Mucosa of gallbladder (tissue), 1 donor: Measurements from ENCODE around the gene AGPAT4. TPM values are rescaled to one million over a fixed set of nuclear protein-coding genes. Genes with fewer than 3 reads are reported as not detected.
"Not testable (repeated sequence)": the region's sequence is repeated elsewhere in the genome, so short reads cannot be mapped to it uniquely, and the experiment has no call there.

Experiments
- DNase-seq: peaks from one replicate; pipeline ENCODE4 v3.0.0-alpha.2; 2020; ENCODE audit warnings: low spot score
- total RNA-seq: library from RNA; stranded (reverse); gene quantifications from one replicate; pipeline ENCODE4 v1.2.1, GENCODE V29; 2021
- donor health status: DM: no; HTN: no; CAD: no.

AGPAT4 gene, protein sequence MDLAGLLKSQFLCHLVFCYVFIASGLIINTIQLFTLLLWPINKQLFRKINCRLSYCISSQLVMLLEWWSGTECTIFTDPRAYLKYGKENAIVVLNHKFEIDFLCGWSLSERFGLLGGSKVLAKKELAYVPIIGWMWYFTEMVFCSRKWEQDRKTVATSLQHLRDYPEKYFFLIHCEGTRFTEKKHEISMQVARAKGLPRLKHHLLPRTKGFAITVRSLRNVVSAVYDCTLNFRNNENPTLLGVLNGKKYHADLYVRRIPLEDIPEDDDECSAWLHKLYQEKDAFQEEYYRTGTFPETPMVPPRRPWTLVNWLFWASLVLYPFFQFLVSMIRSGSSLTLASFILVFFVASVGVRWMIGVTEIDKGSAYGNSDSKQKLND
- total RNA-seq = 15.4 TPM

DNA sequence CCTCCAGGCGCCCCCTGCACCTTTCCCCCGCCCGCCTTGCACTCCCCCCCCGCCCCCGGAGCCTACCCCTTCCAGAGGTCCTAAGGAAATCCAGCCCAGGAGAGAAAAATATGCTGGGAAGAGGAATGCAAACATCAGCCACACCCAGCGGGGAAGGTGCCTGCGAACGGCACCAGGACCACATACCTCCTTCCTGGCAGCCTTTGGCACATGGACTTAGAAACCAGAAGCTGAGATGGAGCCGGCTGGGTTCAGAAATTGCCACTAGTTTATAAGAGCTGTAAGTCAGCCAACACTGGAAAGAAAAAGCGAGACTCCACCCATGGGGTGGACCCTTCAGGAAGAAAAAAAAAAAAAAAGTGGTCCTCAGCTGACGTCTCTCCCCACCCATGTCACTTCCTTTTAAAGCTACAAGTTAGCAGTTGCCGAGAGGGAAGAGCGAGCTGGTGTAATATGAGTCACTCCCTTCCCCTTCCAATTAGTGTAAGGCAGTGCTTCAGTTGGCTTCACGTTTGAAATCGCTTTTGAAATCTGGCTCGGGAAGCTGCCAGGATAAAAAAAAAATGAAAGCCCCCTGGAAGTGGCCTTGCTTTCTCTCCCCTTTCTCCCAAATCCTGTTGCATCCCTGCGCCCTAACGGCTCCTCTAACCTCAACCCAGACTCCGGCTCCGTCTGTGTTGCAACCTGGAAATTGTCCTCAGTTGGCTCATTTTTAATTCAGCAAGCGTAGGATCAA lies at the start of gene AGPAT4:
AGPAT4 (minus strand) TSS at position 310 of the 736 bp plus-strand sequence. CDS start 41,848 bp downstream, outside the sequence.
- peak; percentile 84 for DNase-seq

DNA sequence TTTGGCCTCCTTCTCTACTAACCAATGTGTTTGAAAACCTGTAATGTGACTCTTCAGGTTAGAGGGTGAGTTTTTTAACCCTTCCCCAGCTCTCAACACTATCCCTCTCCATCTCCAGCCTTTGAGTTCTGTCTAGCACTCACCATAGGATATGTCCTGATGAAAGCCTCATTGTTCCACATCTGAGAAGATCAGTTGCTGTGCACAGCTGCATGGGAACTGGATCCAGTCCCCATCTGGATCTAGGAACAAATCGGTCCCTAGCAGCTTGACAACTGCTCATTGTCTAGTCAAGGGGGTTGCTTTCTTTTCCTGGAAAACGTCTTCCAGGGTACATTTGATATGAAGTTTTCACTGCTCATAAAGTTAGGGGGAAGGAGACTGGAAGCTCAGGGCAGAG lies 45.4 kb upstream of the AGPAT4 start:
- no peak for DNase-seq

DNA sequence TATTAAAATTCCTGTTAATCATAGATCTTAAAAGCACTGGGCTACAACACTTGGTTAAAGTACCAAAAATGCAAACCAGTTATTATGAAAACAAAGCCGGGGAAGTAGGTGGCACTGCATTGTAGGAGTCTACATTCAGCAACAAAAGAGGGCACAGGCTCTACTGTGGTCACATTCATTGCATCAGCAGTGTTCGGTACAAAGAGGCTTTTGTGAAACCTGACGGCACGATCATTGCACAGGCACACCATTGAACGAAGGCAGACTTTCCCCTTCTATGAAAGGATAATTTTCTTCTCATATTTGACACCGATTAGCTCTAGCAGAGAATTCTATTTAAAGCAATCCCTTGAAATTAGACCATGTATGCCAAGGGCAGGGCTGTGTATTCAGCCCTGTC lies 44.6 kb upstream of the AGPAT4 start:
- DNase-seq = no peak

DNA sequence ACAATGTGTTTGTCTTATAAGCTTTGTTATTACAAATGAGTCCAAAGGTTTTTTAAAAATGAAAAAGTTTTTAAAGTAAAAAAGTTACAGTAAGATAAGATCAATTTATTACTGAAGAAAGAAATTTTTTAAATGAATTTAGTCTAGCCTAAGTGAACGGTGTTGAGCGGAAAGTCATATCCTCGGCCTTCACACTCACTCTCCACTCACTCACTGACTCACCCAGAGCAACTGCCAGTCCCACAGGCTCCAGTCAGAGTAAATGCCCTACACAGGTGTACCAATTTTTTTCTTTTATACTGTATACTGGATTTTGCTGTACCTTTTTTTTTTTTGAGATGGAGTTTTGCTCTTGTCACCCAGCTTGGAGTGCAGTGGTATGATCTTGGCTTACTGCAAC lies 42.7 kb upstream of the AGPAT4 start:
- no peak for DNase-seq

DNA sequence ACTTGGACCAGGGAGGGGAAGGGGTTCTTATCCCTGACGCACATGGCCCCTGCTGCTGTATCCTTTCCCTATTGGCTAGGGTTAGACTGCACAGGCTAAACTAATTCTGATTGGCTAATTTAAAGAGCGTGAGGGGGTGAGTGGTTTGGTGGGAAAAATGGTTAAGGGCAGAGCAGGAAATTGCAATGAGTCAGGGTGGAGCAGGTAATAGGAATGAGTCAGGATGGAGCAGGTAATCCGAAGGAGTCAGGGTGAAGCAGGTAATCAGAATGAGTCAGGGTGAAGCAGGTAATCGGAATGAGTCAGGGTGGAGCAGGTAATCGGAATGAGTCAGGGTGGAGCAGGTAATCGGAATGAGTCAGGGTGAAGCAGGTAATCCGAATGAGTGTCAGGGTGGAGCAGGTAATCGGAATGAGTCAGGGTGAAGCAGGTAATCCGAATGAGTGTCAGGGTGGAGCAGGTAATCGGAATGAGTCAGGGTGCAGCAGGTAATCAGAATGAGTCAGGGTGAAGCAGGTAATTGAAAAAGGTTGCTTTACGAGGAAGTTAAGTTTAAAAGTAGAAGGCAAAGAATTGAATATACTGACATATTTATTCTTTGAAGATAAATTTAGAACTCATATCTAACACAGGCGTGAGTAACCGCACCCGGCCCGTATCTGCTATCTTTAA lies 41.5 kb upstream of the AGPAT4 start:
- not testable (repeated sequence) for DNase-seq

DNA sequence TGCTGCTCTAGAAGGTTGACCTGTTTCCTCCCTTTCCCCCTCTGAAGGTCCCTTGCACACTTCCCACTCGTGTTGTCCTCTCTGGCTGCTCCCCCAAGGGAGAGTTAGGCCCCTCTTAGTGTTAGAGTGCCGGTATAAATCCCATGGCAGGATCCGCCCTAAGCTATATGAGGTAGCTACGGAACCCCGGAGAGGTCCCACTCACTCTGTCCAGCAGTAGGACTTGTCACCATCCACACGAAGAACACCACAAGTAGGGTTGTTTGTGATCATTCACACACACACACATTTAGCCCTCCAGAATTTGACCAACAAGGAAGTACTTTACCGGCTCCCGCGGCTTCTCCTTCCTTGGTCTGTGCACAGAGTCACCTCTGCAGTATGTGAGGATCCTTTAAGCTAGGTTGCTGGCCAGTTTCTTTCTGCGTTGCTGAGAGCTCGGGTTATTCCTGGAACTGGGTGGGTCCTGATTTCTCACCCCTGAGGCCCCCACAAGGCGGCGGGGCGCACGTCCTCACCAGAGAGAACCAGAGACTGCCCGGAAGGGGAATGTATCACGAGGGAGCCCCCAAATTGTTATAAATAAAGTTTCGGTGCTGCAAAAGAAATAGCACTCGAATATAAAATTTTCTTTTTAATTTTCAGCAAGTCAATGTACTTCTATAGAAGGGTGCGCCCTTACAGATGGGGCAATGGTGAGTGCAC lies 40.8 kb upstream of the AGPAT4 start:
- DNase-seq = not testable (repeated sequence)

DNA sequence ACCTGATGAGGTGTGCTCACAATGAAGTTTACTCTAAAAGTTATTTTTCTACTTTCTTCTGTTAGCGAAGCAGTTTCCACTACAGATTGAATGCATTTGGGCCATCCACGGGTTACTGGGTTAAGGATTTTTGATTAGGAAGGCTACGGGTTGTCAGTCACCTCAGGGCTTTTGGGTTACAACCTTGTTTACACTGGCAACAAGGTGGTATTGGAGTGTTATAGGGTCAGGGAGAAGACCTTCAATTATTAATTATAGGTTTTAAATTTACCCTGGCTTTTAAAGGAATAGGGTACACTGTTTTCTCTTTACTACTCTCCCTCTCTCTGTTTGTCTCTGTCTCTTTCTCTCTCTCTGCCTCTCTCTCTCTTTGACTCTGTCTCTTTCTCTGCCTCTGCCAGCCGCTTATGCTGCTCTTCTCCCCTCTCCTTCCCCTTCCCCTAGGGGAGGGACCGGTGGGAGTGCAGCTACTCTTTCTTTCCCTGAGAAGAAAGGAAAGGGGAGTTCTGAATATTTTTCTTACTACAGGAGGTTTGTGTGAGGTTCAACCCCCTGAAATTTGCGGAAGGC lies 40.2 kb upstream of the AGPAT4 start:
- no peak for DNase-seq

DNA sequence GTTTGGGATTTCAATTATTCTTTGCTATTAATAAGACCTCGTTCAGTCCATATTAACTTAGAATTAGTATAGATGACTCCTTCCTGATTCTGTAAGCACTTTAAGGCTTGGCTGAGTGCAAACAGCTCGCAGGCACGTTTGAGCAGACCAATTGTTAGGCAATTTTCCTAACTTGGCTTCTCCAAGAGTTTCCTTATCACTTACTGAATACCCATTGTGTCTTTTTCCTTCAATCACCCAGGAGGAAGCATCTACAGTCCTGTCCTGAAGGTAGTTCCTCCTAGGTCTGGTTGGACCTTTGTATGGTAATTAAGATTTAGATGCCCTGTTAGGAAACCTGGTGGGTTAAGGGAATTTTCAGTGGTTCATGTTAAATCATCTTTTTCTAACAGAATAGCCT lies 39.6 kb upstream of the AGPAT4 start:
- not testable (repeated sequence) for DNase-seq

DNA sequence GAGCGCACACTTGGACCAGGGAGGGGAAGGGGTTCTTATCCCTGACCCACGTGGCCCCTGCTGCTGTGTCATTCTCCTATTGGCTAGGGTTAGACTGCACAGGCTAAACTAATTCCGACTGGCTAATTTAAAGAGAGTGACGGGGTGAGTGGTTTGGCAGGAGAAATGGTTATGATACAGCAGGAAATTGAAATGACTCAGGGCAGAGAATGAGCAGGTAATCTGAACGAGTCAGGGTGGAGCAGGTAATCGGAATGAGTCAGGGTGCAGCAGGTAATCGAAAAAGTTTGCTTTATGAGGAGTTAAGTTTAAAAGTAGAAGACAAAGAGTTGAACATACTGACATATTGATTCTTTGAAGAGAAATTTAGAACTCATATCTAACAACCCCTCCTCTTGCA lies 35.9 kb upstream of the AGPAT4 start:
- not testable (repeated sequence) for DNase-seq

DNA sequence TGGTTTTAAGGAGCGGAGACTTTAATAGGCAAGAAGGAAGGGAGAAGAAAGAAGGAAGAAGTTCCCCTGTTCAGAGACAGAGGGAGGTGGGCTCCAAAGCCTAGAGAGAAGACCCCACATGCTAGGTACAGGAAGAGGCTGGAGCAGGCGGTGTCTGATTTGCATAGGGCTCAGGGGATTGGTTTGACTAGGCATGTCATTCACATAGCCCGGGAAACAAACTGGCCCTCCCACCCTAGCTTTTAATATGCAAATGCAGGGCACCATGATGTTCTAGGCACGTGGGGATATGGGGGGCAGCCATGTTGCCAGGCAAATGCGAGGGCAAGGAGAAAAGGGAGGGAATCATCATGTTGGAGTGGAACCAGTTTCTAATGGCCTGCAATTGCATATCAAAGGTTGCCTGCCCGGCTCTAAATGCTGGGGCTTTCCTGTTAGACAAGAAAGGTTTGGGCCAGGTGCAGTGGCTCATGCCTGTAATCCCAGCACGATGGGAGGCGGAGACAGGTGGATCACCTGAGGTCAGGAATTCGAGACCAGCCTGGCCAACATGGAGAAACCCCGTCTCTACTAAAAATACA lies 34.3 kb upstream of the AGPAT4 start:
- no peak for DNase-seq

DNA sequence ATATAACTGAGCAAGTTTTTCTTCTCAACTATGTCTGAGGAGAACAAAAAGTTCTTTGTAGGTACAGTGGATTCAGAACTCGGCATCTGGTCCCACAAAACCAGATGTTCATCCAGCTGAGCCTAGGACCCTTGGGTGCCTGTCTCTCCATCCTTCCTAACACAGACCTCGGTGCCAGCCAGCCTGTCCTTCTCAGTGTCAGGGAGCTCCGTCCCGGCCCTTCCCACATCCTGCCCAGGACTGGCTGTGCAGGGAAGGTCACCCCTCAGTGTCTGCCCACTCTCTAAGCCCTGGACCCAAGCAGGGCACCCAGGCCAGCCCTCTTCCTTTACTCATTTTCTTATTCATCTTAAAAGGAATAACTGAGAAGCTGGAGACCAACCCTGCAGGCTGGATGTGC lies 32.0 kb upstream of the AGPAT4 start:
- no peak for DNase-seq

DNA sequence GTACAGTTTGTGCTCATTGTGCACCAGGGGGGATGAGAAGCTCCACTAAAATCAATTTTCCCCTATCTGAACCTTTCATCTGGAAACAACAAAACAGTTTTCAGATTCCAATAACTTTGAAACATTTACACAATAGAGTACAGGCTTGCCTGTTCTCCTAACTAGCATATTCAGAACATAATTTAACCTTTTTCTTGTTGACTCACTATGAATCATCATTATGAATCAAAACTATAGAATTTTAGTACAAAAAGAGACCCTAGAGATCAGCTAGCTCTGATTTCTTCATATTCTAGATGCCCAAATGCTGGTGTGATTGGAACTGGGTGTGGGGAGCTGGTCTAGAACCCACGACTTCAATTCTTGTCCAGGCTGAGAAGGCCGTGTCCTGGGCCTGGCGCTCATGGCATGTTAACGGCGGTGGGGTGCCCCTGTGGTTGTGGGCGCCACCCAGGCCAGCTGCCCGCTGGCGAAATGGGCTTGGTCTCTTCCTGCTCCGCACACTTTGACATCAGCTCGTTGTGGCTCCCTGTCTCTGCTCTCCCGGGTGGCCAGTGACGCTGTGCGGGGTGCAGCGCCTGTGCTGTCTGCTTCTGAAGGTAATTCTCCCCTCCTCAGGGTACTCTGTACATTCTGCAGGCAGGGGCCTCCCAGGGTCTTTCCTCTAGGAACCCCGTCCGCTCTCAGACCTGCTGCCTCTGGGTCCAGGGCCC lies 29.9 kb upstream of the AGPAT4 start:
- no peak for DNase-seq

DNA sequence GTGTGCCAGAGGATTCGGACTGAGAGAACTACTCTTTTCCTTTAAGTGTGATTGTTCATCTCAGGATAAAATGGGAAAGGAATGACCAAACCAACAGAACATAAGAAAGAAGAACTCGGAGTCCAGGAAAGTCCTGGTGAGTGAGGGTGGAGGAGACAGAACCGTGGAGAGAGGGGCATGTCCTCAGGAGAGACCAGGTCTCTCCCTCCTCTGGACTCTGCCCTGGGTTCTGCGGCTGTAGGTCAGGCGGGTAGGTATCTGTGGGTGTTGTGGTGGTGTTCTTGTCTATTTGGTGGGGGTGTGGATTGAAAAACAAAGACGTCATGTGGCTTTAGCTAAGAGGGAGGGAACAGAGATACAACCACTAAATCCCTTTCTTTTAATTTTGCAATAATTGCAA lies 29.1 kb upstream of the AGPAT4 start:
- no peak for DNase-seq

DNA sequence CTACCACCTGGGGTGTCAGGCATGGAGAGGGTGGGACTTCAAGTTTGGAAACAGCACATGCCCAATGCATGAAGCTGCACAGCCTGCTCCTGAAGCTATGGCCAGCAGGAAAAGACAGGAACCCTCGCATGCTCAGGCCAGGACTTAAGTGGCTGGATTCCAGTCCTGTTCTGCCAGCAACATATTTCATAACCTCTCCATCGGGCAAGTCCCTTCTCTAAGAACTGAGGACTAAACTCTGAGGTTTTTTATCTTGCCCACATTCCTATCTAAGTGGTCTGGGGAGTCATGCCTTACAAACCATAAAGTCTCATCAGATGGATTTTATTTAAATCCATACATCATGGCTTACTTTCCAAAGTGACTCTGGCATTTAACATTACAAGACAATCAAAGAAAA lies 27.5 kb upstream of the AGPAT4 start:
- DNase-seq = peak; percentile 14

DNA sequence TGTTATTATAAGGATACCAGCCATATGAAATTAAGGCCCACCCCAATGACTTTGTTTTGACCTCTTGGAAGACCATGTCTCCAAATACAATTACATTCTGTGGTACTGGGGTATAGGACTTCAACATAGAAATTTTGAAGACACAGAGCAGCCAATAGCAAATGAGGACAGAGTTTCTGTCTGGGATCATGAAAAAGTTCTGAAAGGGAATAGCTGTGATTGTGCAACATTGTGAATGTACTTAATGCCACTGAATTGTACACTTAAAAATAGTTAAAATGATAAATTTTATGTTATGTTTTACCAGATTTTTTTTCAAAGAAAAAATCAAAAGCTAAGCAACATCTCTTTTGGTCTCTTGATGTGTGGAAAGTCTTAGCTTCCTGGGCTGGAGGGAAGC lies 27.0 kb upstream of the AGPAT4 start:
- DNase-seq = no peak

DNA sequence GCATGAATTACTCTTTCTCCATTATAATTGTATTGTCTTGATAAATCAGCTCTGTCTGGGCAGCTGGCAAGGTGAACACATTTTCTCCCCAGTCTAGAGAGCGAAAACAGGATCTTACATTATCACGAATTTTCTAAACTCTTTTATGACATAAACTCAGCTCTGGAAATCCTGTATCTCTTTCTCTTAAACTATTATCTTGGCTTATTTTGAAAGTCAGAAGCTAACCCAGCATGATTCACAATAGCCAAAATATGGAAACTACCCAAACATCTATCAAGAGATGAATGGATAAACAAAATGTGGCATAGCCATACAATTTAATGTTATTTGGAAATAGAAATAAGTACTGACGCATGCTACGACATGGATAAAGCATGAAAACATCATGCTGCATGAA lies 25.9 kb upstream of the AGPAT4 start:
- no peak for DNase-seq

DNA sequence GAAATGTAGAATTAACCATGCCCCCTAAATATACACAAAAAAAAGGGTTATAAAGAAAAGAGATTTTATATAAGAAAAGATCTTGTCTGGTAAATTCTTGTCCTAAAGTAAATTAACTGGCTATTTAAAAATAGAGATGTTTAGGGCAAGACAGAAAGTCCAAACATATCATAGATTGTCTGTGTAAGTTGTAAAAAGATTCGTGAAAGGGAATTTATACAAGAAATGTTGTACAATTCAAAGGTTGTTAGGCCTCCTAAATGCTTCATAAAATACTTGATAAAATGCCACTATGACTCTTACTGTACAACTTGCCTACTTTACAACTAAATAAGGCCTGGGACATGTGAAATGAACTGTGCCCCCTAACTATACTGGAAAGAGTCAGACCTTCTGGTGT lies 21.9 kb upstream of the AGPAT4 start:
- no peak for DNase-seq

DNA sequence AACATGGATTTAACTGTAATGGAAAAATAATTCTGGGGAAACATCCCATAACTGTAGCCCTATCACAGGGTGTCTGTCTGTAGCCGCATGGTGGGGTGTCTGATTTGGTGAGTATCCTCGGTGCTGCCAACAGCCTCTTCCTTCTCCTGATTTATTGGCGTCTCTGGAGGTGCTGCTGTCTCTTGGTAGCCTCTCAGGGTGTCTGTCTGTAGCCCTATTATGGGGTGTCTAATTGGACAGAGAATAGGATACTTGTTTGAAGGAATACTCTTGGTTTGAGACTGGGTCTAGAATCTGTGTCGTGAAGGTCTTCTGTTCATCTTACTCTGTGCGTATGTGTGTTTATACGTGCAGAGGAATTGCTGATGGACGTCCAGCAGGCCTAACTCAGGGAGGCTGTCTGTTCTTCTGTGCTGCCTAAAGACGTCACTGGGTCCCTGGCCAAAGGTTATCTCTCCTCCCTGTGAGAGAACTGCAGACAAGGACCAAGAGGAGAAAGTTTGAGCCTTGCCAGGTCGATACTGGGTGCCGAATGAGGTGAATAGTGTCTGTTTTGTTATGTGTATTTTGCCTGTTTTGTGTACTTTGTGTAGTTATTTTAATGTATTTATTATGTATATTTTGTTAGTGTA lies 18.9 kb upstream of the AGPAT4 start:
- peak; percentile 30 for DNase-seq

DNA sequence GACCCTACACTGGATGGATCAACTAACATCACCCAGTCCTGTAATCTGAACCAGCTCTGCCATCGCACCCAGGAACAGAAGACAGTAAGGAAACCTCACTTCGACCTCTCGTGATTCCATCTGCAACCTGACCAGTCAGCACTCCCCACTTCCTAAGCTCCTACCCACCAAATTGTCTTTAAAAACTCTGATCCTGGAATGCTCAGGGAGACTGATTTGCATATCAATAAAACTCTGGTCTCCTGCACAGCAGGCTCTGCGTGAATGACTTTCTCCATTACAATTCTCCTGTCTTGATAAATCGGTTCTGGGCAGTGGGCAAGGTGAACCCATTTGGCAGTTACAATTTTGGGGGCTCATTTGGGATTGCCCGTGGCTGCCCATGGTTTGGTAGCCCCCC lies 18.3 kb upstream of the AGPAT4 start:
- no peak for DNase-seq

DNA sequence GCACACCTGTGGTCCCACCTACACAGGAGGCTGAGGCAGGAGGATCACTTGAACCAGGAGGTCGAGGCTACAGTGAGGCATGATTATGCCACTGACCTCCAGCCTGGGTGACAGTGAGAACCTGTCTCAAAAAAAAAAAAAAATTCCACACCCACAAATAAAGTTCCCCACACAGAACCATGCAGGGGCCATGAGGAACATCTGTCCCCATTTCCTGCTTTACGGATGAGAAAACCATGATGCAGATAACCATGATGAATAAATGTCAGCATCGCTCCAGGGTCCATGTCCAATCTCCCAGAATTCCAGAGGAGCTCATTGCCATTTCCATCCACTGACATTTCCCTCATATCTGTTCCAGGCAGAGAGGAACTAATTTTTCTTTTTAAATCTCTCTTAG lies 16.9 kb upstream of the AGPAT4 start:
- no peak for DNase-seq
